Right lobe of liver (tissue), 4 donors: ENCODE measurements around the gene OR1I1.

Experiments
- POLR2A ChIP-seq: fragments of 450-650 bp; IDR thresholded peaks from one replicate; pipeline ENCODE4 v1.6.1; 2017; ENCODE audit warnings: antibody characterized with exemption, mild to moderate bottlenecking
- TF ChIP-seq, protein P1 (sequence below), 4 donors: fragments of 200-600 bp in 3 of 4; fragments of 450-650 bp in 1 of 4; IDR thresholded peaks; one replicate each; pipeline versions ENCODE4 v1.5.1 to v1.8.0; 2016 to 2022; ENCODE audit warnings: antibody characterized with exemption in 4 of 4, mild to moderate bottlenecking in 2 of 4
- donor health status: DM: no; HTN: no; CAD: no.
- donor health status: DM: no; HTN: no; CAD: no.
- donor health status: DM: no; HTN: yes; CAD: no.

DNA sequence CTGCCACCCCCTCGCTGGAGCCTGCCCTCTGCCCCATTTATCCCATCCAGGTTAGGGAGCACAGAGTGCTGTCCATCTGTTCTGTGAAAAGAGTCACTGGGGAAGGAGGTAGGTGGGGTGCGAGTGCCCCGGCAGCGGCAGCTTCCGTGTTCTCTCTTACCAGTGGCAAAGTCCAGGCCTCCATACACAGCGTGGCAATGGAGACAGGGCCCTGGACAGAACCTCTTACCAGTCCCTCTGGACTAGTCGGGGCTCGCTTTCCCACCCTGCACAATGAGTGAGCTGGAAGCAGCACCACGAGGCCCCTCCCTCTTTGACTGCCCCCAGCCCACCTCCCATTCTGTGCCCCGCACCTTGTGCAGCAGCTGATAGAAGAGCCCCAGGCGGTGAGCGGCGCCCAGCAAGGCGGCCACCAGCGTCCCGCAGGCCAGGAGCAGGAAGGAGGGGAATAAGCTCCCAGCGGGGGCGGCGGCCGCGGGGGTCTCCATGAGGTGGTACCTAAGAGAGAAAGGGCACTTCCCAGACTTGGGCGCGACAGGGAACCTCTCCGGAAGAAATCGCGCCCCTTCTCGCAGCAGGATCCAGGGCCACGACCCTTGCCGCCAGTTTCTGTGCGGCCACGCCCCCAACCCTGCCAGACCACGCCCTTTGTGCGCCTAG lies 42.7 kb downstream of the OR1I1 start:
- TF ChIP-seq, protein P1, sequence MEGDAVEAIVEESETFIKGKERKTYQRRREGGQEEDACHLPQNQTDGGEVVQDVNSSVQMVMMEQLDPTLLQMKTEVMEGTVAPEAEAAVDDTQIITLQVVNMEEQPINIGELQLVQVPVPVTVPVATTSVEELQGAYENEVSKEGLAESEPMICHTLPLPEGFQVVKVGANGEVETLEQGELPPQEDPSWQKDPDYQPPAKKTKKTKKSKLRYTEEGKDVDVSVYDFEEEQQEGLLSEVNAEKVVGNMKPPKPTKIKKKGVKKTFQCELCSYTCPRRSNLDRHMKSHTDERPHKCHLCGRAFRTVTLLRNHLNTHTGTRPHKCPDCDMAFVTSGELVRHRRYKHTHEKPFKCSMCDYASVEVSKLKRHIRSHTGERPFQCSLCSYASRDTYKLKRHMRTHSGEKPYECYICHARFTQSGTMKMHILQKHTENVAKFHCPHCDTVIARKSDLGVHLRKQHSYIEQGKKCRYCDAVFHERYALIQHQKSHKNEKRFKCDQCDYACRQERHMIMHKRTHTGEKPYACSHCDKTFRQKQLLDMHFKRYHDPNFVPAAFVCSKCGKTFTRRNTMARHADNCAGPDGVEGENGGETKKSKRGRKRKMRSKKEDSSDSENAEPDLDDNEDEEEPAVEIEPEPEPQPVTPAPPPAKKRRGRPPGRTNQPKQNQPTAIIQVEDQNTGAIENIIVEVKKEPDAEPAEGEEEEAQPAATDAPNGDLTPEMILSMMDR (IDR thresholded peaks at IDR 0.05), result no peak
- TF ChIP-seq POLR2A, result peak; percentile 29
